ENCODE results near the gene RNF144B.

Gene RNF144B

DNA sequence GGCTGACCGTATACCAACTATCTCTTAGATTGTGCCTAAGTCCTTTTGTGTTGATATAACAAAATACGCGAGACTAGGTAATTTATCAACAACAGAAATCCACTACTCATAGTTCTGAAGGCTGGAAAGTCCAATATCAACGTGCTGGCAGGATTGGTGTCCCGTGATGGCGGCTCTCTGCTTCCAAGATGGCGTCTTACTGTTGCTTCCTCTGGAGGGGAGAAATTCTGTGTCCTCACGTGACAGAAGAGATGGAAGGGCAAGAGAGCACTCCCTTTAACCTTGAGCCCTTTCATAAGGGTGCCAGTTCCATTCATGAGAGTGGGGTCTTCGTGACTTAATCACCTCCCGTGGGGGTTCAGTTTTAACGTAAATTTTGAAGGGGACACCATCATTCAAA is 28.1 kb downstream of the RNF144B start:
- DNase-seq (ENCODE audit: low spot score): no peak
- Histone ChIP-seq H3K4me3 (ENCODE audit: severe bottlenecking) (no peak overlapping the region), H3K27ac (ENCODE audit: poor library complexity, severe bottlenecking) (no peak overlapping the region), H3K27me3 (ENCODE audit: insufficient read depth, poor library complexity, severe bottlenecking) (no peaks in the 10 kb centered on the region), H3K36me3 (ENCODE audit: low read depth) (no peaks in the 10 kb centered on the region), H3K4me1 (ENCODE audit: insufficient read depth, poor library complexity, severe bottlenecking) (peaks cover 5% of the 10 kb centered on the region), H3K9me3 (ENCODE audit: severe bottlenecking) (no peaks in the 10 kb centered on the region)
- TF ChIP-seq, protein P1, sequence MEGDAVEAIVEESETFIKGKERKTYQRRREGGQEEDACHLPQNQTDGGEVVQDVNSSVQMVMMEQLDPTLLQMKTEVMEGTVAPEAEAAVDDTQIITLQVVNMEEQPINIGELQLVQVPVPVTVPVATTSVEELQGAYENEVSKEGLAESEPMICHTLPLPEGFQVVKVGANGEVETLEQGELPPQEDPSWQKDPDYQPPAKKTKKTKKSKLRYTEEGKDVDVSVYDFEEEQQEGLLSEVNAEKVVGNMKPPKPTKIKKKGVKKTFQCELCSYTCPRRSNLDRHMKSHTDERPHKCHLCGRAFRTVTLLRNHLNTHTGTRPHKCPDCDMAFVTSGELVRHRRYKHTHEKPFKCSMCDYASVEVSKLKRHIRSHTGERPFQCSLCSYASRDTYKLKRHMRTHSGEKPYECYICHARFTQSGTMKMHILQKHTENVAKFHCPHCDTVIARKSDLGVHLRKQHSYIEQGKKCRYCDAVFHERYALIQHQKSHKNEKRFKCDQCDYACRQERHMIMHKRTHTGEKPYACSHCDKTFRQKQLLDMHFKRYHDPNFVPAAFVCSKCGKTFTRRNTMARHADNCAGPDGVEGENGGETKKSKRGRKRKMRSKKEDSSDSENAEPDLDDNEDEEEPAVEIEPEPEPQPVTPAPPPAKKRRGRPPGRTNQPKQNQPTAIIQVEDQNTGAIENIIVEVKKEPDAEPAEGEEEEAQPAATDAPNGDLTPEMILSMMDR (IDR thresholded peaks at IDR 0.05; ENCODE audit: poor library complexity, severe bottlenecking): no peak
- ATAC-seq (ENCODE audit: low read depth): no peak

DNA sequence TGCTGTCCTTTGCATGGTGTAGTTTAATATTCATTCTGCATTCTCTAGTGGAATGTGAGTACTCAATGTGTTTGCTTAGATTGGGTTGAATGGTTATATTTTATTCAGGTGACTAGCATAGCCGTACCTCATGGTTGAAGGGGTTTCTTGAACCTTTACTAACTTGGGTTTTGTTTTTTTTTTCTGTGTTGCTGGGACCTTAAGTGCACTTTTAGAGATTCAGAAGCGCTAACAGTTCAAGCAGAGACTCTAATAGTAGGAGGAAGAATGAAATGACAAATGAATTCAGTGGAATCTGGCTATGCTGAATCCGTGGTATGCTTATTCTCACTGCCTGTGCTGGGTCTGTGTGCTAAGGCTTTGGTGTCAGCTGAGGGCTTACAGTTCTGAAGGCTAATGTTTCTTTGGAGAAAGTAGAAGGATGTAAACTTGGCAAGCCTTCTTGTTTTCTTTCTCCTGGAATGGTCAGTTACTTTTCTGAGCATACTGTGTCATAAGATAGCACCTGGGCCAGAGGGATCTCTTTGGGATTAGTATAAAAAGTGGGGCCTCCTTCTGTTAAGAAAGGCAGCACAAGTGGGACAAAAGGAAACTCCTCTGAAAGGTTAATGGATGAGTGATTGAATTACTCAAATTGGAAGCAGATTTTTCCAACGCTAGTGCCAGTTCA is 28.7 kb downstream of the RNF144B start:
- Histone ChIP-seq H3K9me3 (ENCODE audit: severe bottlenecking) (no peaks in the 10 kb centered on the region), H3K27me3 (ENCODE audit: insufficient read depth, poor library complexity, severe bottlenecking) (no peaks in the 10 kb centered on the region), H3K4me3 (ENCODE audit: severe bottlenecking) (no peak overlapping the region), H3K27ac (ENCODE audit: poor library complexity, severe bottlenecking) (no peak overlapping the region), H3K4me1 (ENCODE audit: insufficient read depth, poor library complexity, severe bottlenecking) (no peaks in the 10 kb centered on the region), H3K36me3 (ENCODE audit: low read depth) (no peaks in the 10 kb centered on the region)
- no peak for DNase-seq (ENCODE audit: low spot score)
- no peak for ATAC-seq (ENCODE audit: low read depth)
- TF ChIP-seq, protein P1 (IDR thresholded peaks at IDR 0.05; ENCODE audit: poor library complexity, severe bottlenecking): no peak

GRCh38 chr6:18416341-18416679 is 29.2 kb downstream of the RNF144B start:
- Histone ChIP-seq H3K9me3 (ENCODE audit: severe bottlenecking) (no peaks in the 10 kb centered on the region), H3K4me1 (ENCODE audit: insufficient read depth, poor library complexity, severe bottlenecking) (no peaks in the 10 kb centered on the region), H3K27ac (ENCODE audit: poor library complexity, severe bottlenecking) (no peak overlapping the region), H3K36me3 (ENCODE audit: low read depth) (no peaks in the 10 kb centered on the region), H3K4me3 (ENCODE audit: severe bottlenecking) (no peak overlapping the region), H3K27me3 (ENCODE audit: insufficient read depth, poor library complexity, severe bottlenecking) (no peaks in the 10 kb centered on the region)
- TF ChIP-seq, protein P1 (IDR thresholded peaks at IDR 0.05; ENCODE audit: poor library complexity, severe bottlenecking): no peak
- ATAC-seq (ENCODE audit: low read depth): no peak
- no peak for DNase-seq (ENCODE audit: low spot score)

DNA sequence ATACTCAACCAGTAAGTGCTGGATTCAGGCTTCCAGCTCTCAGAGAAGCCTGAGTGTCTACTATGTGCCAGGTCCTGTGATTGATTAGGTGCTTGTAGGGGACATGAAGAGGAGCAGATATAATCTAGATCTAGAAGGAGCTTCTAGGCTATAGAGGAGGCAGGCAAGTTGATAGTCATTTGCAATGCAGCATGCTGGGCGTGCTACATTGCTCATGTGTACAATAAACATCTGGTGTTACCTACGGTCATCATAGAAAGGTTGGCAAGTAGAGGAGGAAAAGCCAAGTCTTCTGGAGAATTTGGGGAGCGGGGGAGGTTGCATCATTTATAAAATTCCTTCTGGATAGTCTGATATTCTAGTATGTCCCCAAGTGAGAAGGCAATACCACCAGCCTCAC is 33.2 kb downstream of the RNF144B start:
- no peaks in the 10 kb centered on the region for H3K27me3 ChIP-seq (ENCODE audit: insufficient read depth, poor library complexity, severe bottlenecking)
- ATAC-seq (ENCODE audit: low read depth) (no peak), DNase-seq (ENCODE audit: low spot score) (no peak)
- H3K4me3 ChIP-seq (ENCODE audit: severe bottlenecking): no peak overlapping the region
- peaks cover 2% of the 10 kb centered on the region for H3K9me3 ChIP-seq (ENCODE audit: severe bottlenecking)
- no peak overlapping the region for H3K27ac ChIP-seq (ENCODE audit: poor library complexity, severe bottlenecking)
- TF ChIP-seq, protein P1 (IDR thresholded peaks at IDR 0.05; ENCODE audit: poor library complexity, severe bottlenecking): no peak
- H3K4me1 ChIP-seq (ENCODE audit: insufficient read depth, poor library complexity, severe bottlenecking): peaks cover 3% of the 10 kb centered on the region
- H3K36me3 ChIP-seq (ENCODE audit: low read depth): no peaks in the 10 kb centered on the region

- no peak for DNase-seq (ENCODE audit: low spot score)
- Histone ChIP-seq H3K27me3 (ENCODE audit: insufficient read depth, poor library complexity, severe bottlenecking) (no peaks in the 10 kb centered on the region), H3K36me3 (ENCODE audit: low read depth) (no peaks in the 10 kb centered on the region), H3K9me3 (ENCODE audit: severe bottlenecking) (peaks cover 2% of the 10 kb centered on the region), H3K27ac (ENCODE audit: poor library complexity, severe bottlenecking) (no peak overlapping the region), H3K4me3 (ENCODE audit: severe bottlenecking) (no peak overlapping the region), H3K4me1 (ENCODE audit: insufficient read depth, poor library complexity, severe bottlenecking) (peaks cover 3% of the 10 kb centered on the region)
- TF ChIP-seq, protein P1 (IDR thresholded peaks at IDR 0.05; ENCODE audit: poor library complexity, severe bottlenecking): no peak
- ATAC-seq (ENCODE audit: low read depth): no peak
Measured at GRCh38 chr6:18422136-18422535, 35.0 kb downstream of the RNF144B start.

All from RWPE2 (cell line).